Transverse colon (tissue), 4 donors: ENCODE data around the gene KLHL25. TPM values are rescaled to one million over a fixed set of nuclear protein-coding genes. Genes with fewer than 3 reads are reported as not detected.
A peak's percentile ranks its signal among the peaks of the same experiment; 100 is the strongest.

Experiments
- DNase-seq: peaks from one replicate; pipeline ENCODE4 v3.0.0-alpha.2; 2019
- H3K27ac ChIP-seq, 4 donors: fragments of 200-600 bp; sonication (generic); 2 replicates each; pipeline ENCODE4 v1.5.1; 2016 to 2018; ENCODE audit warnings: inconsistent platforms in 4 of 4
- H3K27me3 ChIP-seq: fragments of 200-600 bp; sonication (generic); 2 replicates; pipeline ENCODE4 v1.5.1; 2017; ENCODE audit warnings: inconsistent platforms
- H3K36me3 ChIP-seq, 4 donors: fragments of 200-600 bp; sonication (generic); 2 replicates each; pipeline ENCODE4 v1.5.1; 2017 to 2019; ENCODE audit warnings: inconsistent platforms in 4 of 4
- H3K4me1 ChIP-seq, 4 donors: fragments of 200-600 bp; sonication (generic); 2 replicates each; pipeline ENCODE4 v1.5.1; 2017 to 2020; ENCODE audit warnings: inconsistent platforms in 4 of 4
- H3K4me3 ChIP-seq, 4 donors: fragments of 200-600 bp; sonication (generic); 1 replicate in 1 of 4; 2 replicates in 3 of 4; pipeline versions ENCODE4 v1.5.1 to v1.6.1; 2017 to 2019; ENCODE audit warnings: inconsistent platforms in 4 of 4
- H3K9me3 ChIP-seq, 2 donors: fragments of 200-600 bp; sonication (generic); 2 replicates each; pipeline ENCODE4 v1.5.1; 2017 to 2019; ENCODE audit warnings: inconsistent platforms in 2 of 2
- CTCF ChIP-seq, 5 experiments: fragments of 200-600 bp in 3 of 5; fragments of 450-650 bp in 2 of 5; sonication (generic) in 3 of 5; IDR thresholded peaks; 1 replicate in 2 of 5; 2 replicates in 3 of 5; pipeline ENCODE4 v1.5.1; 2016 to 2017; ENCODE audit warnings: antibody characterized with exemption in 5 of 5, inconsistent platforms in 3 of 5, mild to moderate bottlenecking in 2 of 5, moderate library complexity in 1 of 5
- EP300 ChIP-seq: sonication (generic); formaldehyde crosslinking; IDR thresholded peaks from one replicate; pipeline ENCODE4 v1.6.1; 2017; ENCODE audit warnings: antibody characterized with exemption, low read depth
- POLR2A ChIP-seq: fragments of 450-650 bp; IDR thresholded peaks from one replicate; pipeline ENCODE4 v1.6.1; 2016; ENCODE audit warnings: antibody characterized with exemption, mild to moderate bottlenecking, moderate library complexity
- POLR2AphosphoS5 ChIP-seq, 3 donors: sonication (generic); formaldehyde crosslinking; IDR thresholded peaks; one replicate each; pipeline ENCODE4 v1.6.1; 2016; ENCODE audit warnings: antibody characterized with exemption in 3 of 3
- WGBS, 2 donors: methylation state at CpG; one replicate each; pipeline ENCODE4 v1.1.5; 2018; ENCODE audit warnings: low coverage in 1 of 2; 5-methylcytosine and 5-hydroxymethylcytosine counted together
- in situ Hi-C, 4 donors: fragments of 200-750 bp; cut with MboI; loops; one replicate each; pipeline versions ENCODE4 v1.15.0 to v1.15.1; 2017; ENCODE audit warnings: low sequenced_read_pairs in 3 of 4, low pct_ligation_motif_present in 1 of 4, low pct_unique_long_range_greater_than_20kb in 1 of 4
- intact Hi-C: fragments of 100-400 bp; cut with DNase I; formaldehyde crosslinking; loops from one replicate; pipeline ENCODE4 v1.15.1; 2023; ENCODE audit warnings: low total_unique reads
- total RNA-seq, 4 donors: library from RNA; depleted of rRNA; stranded (reverse); fragments of >200 nt; gene quantifications; one replicate each; pipeline ENCODE4 v1.1.0, GENCODE V29; 2016

Gene KLHL25
- total RNA-seq, 4 donors from 2014 or later, result 10.1 to 36.0 (median 10.8) TPM

- peaks cover 6% of the 10 kb centered on the region for H3K27me3 ChIP-seq
- no peaks in the 10 kb centered on the region for H3K9me3 ChIP-seq
- intact Hi-C loops, result no loop called here
- H3K4me3 ChIP-seq, result peak overlapping the region in 1 of 4 donors; percentile 45
- H3K36me3 ChIP-seq, result no peaks in the 10 kb centered on the region
- in situ Hi-C loops, result loop anchor here (5.0 to 25.0 kb wide), 8 partner anchors 95 to 552 kb away; no protein-coding TSS in a partner anchor
- peaks cover 5 to 46% (median 27%) of the 10 kb centered on the region in 4 donors for H3K4me1 ChIP-seq
- no peak for DNase-seq
- peak overlapping the region; percentile 81 to 92 (median 88) for H3K27ac ChIP-seq
- no peak for TF ChIP-seq EP300
- TF ChIP-seq POLR2AphosphoS5 (IDR thresholded peaks at IDR 0.05), result no peak
- no peak for TF ChIP-seq CTCF (IDR thresholded peaks at IDR 0.05)
- no peak for TF ChIP-seq POLR2A
- WGBS, 2 donors, result 68 to 75% methylated on average over 2 of the region's 2 CpGs
Measured at GRCh38 chr15:85839643-85840042, 44.9 kb upstream of the KLHL25 start.

DNA sequence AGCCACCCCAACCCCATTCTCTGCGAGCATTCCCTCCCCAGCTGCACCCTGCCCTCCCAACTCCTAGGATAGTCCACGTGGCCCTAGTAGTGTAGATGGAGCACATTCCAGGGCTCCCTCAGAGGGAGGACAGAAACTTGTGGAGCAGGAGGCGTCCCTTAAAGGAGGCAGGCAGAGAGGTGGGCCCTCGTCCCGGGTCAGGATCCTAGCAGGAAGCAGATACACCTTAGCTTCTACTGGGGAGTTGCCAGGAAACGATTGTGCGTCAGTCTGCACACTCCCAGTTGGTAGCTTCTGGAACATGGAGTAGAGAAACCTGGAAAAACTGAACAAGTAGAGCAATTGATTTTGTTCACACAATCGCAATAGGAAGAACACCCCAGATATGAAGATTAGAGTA, 43.9 kb upstream of the KLHL25 start:
- Histone ChIP-seq H3K27ac (peak overlapping the region; percentile 81 to 92 (median 88)), H3K4me1 (peaks cover 5 to 46% (median 27%) of the 10 kb centered on the region in 4 donors), H3K36me3 (no peaks in the 10 kb centered on the region), H3K4me3 (no peak overlapping the region), H3K27me3 (peaks cover 6% of the 10 kb centered on the region), H3K9me3 (no peaks in the 10 kb centered on the region)
- in situ Hi-C loops, result loop anchor here (5.0 to 25.0 kb wide), 8 partner anchors 94 to 551 kb away; no protein-coding TSS in a partner anchor
- peak; percentile 86 for DNase-seq
- WGBS, 2 donors, result 61 to 74% methylated on average over 3 to 8 of the region's 8 CpGs
- TF ChIP-seq EP300, result no peak
- TF ChIP-seq CTCF (IDR thresholded peaks at IDR 0.05), result no peak
- peak in 1 of 3 donors; percentile 34 for TF ChIP-seq POLR2AphosphoS5 (IDR thresholded peaks at IDR 0.05)
- TF ChIP-seq POLR2A, result no peak
- intact Hi-C loops, result no loop called here

DNA sequence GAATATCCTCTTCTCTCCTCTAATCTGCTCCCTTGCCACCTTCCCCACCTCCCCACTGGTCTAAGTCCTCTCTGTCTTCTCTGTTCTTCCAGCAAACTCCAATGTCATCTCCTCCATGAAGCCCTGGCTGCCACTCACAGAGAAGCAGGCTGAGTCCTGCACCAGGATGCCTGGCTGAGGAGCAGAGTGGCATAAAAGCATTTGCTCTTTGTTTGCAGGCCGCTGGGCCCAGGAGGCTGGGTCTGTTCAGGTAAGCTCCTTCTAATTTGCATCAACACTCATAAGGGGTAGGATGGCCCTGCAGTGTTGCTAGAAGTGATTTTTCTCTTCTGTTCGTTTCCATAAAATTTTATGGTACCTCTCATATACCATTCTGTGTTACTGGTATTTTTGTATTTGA, 43.2 kb upstream of the KLHL25 start:
- WGBS, 2 donors, result 39 to 55% methylated on average over 2 of the region's 2 CpGs
- Histone ChIP-seq H3K4me1 (peaks cover 5 to 46% (median 27%) of the 10 kb centered on the region in 4 donors), H3K9me3 (no peaks in the 10 kb centered on the region), H3K4me3 (no peak overlapping the region), H3K27me3 (peaks cover 6% of the 10 kb centered on the region), H3K36me3 (no peaks in the 10 kb centered on the region), H3K27ac (peak overlapping the region; percentile 81 to 92 (median 88))
- peak in 1 of 5 experiments; percentile 16 for TF ChIP-seq CTCF (IDR thresholded peaks at IDR 0.05)
- TF ChIP-seq POLR2AphosphoS5 (IDR thresholded peaks at IDR 0.05), result peak in 2 of 3 donors; percentile 65 to 69
- TF ChIP-seq POLR2A, result peak; percentile 30
- TF ChIP-seq EP300, result no peak
- intact Hi-C loops (no loop called here), in situ Hi-C loops (loop anchor here (5.0 to 25.0 kb wide), 8 partner anchors 93 to 551 kb away; no protein-coding TSS in a partner anchor)
- DNase-seq, result peak; percentile 60

DNA sequence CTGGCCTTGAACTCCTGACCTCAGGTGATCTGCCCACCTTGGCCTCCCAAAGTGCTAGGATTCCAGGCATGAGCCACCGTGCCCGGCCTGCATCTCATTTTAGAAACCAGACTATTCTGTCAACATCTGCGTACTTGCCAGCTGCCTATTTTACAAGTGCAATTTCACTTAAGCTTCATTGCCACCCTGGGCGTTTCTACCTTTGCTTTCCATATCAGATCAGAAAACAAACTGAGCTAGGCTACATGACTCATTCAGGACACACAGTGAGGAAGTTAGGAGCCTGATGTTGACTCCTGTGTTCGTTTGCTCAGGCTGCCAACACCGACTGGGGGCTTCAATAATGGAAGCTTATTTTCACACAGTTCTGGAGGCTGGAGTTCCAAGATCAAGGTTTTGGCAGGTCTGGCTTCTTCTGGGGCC, 42.3 kb upstream of the KLHL25 start:
- DNase-seq, result peak; percentile 67
- H3K4me1 ChIP-seq, result peaks cover 5 to 49% (median 27%) of the 10 kb centered on the region in 4 donors
- in situ Hi-C loops (loop anchor here (5.0 to 25.0 kb wide), 8 partner anchors 92 to 550 kb away; no protein-coding TSS in a partner anchor), intact Hi-C loops (no loop called here)
- H3K9me3 ChIP-seq, result no peaks in the 10 kb centered on the region
- no peaks in the 10 kb centered on the region for H3K36me3 ChIP-seq
- H3K4me3 ChIP-seq, result no peak overlapping the region
- 58% methylated on average over 6 of the region's 6 CpGs for WGBS, 2 donors
- TF ChIP-seq CTCF (IDR thresholded peaks at IDR 0.05), result no peak
- peak; percentile 36 to 89 (median 84) for TF ChIP-seq POLR2AphosphoS5 (IDR thresholded peaks at IDR 0.05)
- TF ChIP-seq EP300, result no peak
- TF ChIP-seq POLR2A, result peak; percentile 76
- peak overlapping the region; percentile 81 to 92 (median 88) for H3K27ac ChIP-seq
- peaks cover 6% of the 10 kb centered on the region for H3K27me3 ChIP-seq
